Measurements from ENCODE around the gene CD47.

The CD47 gene

DNA sequence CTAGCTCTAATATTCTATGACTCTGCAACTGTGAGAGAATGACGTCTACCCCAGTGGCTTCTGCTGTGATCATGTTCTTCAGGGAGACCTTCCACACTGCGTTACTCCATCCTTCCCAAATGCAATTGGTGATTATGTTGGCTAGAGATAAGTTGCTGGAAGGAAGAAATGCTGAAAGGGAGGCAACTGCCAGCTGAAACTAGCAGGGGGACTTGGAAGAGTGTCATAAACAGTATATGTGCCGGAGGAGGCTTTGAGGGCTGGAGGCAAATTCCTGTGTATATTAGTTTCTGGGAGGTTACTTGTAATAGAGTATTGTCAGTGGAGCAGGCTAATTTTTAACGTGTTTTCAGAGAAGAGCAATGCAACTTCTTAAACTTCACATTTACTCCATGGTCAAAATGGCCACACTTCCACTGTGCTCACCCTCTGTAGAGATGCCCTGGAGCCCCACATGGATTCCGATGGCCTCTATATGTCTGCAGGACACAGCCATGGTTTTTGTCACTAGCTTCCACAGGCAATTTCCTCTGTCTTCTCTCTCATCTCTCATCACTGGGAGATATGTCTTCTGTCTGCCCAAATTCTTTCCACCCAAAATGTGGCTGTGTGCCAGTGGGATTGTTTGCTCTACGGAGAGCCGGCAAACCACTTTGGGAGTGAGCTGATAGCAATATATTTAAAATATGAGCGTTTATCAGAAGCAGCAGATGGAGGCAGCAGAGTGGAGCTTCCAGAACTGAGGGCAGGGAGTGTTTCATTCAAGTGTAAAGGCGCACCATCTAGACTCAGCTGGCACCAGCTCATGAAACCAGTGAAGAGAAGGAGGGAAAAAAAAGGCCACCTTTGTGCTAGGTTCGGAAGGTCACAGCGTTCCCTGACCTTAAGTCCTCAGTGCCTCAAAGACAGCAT lies 13.3 kb upstream of the CD47 start:
- H3K27ac ChIP-seq = no peak overlapping the region
- no peak for TF ChIP-seq ZFX (IDR thresholded peaks at IDR 0.05; ENCODE audit: borderline replicate concordance)
- TF ChIP-seq, protein P1, sequence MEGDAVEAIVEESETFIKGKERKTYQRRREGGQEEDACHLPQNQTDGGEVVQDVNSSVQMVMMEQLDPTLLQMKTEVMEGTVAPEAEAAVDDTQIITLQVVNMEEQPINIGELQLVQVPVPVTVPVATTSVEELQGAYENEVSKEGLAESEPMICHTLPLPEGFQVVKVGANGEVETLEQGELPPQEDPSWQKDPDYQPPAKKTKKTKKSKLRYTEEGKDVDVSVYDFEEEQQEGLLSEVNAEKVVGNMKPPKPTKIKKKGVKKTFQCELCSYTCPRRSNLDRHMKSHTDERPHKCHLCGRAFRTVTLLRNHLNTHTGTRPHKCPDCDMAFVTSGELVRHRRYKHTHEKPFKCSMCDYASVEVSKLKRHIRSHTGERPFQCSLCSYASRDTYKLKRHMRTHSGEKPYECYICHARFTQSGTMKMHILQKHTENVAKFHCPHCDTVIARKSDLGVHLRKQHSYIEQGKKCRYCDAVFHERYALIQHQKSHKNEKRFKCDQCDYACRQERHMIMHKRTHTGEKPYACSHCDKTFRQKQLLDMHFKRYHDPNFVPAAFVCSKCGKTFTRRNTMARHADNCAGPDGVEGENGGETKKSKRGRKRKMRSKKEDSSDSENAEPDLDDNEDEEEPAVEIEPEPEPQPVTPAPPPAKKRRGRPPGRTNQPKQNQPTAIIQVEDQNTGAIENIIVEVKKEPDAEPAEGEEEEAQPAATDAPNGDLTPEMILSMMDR (IDR thresholded peaks at IDR 0.05) = no peak

DNA sequence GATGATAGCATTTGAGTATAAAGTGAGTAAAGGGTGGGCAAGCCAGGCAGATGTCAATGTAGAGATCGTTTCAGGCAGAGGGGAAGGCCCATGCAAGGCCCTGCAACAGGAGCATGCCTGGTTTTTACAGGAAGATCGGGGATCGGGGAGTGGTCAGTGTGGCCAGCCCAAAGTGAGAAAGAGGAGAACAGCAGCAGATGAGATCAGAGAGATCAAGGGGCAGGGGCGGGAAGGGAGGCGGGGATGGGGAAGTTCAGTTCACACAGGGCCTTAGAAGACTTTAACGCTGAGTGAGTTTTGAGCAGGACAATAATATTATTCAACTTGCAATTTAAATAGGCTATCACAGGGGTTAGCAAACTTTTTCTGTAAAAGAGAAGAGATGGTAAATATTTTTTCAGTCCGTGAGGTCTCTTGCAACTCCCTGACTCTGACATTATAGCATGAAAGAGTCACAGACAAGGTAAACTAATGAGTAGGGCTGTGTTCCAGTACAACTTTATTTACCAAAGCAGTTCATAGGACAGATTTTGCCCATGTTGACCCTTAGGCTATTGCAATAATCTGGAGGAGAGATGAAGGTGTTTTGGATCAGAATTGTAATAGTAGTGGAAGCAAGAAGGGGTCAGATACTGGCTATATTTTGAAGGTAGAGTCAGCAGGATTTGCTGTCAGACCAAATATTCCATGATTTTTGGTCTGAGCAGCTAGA lies 12.4 kb upstream of the CD47 start:
- TF ChIP-seq, protein P1 (IDR thresholded peaks at IDR 0.05) = no peak
- TF ChIP-seq ZFX (IDR thresholded peaks at IDR 0.05; ENCODE audit: borderline replicate concordance) = no peak
- no peak overlapping the region for H3K27ac ChIP-seq

DNA sequence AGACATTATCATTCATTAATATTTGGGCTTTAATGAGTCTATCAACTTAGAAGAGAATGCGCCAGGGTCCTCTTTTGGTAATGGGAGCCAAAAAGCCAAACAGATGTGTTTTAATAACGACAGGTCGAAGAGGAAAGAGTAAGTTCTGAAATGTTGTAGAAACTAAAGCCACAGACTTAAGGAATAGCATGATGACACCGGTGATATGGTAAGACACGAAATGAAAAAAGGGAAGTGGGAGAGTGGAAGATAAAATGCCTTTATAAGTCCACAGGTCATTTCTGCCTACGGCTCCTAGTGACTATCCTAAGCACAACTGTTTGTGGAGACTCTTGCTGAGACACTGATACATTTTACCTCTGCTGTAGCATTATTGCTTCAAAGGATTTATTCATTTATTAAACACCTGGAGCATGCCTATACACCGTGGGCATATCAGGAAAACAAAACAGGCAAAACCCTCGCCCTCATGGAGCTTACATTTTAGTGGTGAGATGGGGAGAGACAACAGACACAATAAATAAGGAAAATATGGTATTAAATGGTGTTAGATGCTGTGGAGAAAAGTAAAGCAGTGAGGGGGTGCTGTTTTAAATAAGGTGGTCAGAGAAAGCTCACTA lies 11.7 kb upstream of the CD47 start:
- TF ChIP-seq ZFX (IDR thresholded peaks at IDR 0.05; ENCODE audit: borderline replicate concordance) = no peak
- TF ChIP-seq, protein P1 (IDR thresholded peaks at IDR 0.05) = no peak
- H3K27ac ChIP-seq = no peak overlapping the region

DNA sequence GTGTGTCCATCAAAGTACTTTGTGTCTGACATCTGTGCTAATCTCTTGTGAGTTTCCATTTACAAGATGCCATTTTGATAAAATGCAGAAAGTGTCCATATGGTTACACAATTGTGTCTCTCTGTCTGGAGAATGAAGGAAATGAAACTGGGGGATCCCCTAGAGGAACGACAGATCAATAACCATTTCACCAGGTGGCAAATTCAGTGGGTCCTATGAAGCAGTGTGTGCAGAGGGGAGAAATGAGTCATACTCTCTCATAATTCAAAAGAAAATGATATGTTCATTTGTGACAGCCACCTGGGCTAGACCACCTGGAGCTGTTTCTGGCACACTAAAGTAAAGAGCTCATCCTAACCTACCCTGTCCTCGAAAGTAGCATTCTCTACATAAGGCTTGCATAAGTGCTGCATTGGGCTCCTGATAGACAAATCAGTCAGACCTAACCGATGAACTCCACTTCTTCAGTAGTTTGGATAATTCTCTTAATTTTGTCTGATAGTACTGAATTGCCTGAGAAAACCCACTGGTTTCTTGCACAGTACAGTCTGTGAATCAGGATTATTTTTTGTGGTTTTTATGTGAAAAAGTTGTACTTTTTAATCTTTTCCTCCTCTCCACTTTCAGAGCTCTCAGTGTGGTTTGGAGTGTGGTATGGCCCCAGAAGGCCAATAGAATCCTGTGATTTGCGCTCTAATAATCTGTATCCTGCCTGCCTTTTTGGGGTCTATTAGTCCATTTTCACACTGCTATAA lies 10.3 kb upstream of the CD47 start:
- no peak overlapping the region for H3K27ac ChIP-seq
- no peak for TF ChIP-seq ZFX (IDR thresholded peaks at IDR 0.05; ENCODE audit: borderline replicate concordance)
- TF ChIP-seq, protein P1 (IDR thresholded peaks at IDR 0.05) = no peak

DNA sequence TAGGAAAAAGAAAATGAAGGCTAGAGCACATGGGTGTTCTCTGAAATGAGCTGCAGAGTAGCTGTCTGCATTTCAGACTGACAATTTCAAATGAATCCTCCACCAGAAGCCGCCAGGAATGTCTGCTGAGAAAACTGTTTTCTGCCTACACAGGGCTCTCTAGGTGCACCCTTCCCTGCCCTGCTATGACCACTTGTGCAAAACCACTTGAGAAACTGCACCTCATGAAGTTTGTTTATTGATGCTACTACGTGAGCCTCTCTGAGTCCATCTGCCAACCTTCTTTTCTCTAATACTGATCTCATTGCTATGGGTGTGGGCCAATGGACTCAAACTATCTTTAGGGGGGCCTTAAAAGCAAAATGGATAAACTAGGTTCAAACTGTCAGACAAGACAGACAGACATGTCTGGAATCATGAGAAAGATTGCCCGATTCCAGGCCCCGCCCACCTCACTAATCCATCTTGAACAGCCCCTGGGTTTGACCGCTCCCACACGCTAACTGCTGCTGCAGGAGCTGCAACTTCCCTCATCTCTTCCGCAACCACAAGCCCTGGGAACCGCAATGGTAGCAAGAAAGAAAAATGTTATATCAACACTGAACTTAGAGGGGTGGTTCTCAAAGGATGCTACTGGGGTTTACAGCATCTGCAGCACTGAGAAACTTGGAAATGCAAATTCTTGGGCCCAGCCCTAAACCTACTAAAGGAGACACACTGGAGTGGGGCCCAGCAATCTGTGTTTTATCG lies 9.0 kb upstream of the CD47 start:
- no peak overlapping the region for H3K27ac ChIP-seq
- TF ChIP-seq, protein P1 (IDR thresholded peaks at IDR 0.05) = no peak

DNA sequence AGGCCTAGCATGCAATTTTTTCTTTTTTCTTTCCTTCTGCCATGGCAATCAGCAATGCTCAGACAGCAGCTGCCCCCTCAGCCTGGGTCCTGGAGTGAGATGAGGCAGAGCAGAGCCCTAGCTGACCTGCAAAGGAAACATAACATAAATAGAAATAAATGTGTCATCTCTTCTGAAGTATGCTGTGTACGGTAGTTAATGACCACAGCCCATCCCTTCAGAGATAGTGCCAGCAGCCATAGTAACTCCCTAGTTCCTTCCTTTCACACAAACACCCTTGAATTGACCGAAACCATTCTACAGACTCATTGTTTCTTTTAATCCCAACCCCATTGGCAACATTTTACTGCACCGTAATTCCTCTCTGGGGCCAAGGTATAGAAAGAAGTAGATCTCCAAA lies 8.4 kb upstream of the CD47 start:
- no peak overlapping the region for H3K27ac ChIP-seq
- TF ChIP-seq, protein P1 (IDR thresholded peaks at IDR 0.05) = no peak
- no peak for TF ChIP-seq ZFX (IDR thresholded peaks at IDR 0.05; ENCODE audit: borderline replicate concordance)

All from 22Rv1 (cell line).